Bronchial epithelial cell (primary cell): ENCODE results near the gene BOC. TPM values are rescaled to one million over a fixed set of nuclear protein-coding genes. Genes with fewer than 3 reads are reported as not detected.

Experiments used
- DNase-seq: peaks from one replicate; pipeline ENCODE4 v3.0.0-alpha.2; 2010; ENCODE audit warnings: low read depth
- FAIRE-seq: peaks from 2 replicates; lab custom pipeline; 2011; peaks lifted over from hg19 to GRCh38; lab: Jason Lieb, UNC
- H3K27me3 ChIP-seq: 2 replicates; pipeline ENCODE4 v1.5.1; 2011; ENCODE audit warnings: low read length; ENCODE audit not compliant: control insufficient read depth, insufficient read depth
- H3K36me3 ChIP-seq: 2 replicates; pipeline ENCODE4 v1.5.1; 2011; ENCODE audit warnings: low read length; ENCODE audit not compliant: control insufficient read depth, insufficient read depth
- H3K4me3 ChIP-seq: 2 replicates; pipeline ENCODE4 v1.5.1; 2011; ENCODE audit warnings: mild to moderate bottlenecking, low read depth, low read length, control low read depth
- total RNA-seq: library from RNA; depleted of rRNA; stranded (reverse); fragments of >200 nt; gene quantifications from 2 replicates; pipeline ENCODE4 v1.2.1, GENCODE V29; 2014
- TF ChIP-seq, protein P1 (sequence below): IDR thresholded peaks from 2 replicates; pipeline ENCODE4 v1.5.1; 2011; ENCODE audit warnings: mild to moderate bottlenecking, moderate library complexity, low read length, control low read depth, inconsistent platforms; ENCODE audit not compliant: insufficient read depth, severe bottlenecking

The BOC gene
- total RNA-seq, 1 donor from 2014 or later = 1.3 TPM

DNA sequence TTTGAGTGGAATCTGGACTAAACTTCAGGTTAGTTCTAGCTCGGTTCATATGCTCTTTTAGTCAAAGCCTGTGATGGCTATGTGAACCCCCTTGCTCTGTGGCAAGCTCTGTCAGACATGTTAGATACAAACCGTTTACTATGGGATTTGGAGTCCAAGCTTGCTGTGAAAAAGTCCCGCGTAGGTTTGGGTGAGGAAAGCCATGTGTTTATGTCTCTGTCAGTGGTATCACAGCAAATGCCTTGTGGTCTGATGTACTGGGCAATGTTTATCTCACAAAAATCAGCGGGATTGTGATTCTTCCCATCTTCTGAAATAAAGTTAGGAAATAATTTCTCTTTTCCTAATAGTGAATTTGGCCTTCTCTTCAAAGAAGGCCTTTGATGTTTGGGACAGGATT is 5.0 kb downstream of the BOC start:
- FAIRE-seq (no peak), DNase-seq (no peak)
- TF ChIP-seq, protein P1, sequence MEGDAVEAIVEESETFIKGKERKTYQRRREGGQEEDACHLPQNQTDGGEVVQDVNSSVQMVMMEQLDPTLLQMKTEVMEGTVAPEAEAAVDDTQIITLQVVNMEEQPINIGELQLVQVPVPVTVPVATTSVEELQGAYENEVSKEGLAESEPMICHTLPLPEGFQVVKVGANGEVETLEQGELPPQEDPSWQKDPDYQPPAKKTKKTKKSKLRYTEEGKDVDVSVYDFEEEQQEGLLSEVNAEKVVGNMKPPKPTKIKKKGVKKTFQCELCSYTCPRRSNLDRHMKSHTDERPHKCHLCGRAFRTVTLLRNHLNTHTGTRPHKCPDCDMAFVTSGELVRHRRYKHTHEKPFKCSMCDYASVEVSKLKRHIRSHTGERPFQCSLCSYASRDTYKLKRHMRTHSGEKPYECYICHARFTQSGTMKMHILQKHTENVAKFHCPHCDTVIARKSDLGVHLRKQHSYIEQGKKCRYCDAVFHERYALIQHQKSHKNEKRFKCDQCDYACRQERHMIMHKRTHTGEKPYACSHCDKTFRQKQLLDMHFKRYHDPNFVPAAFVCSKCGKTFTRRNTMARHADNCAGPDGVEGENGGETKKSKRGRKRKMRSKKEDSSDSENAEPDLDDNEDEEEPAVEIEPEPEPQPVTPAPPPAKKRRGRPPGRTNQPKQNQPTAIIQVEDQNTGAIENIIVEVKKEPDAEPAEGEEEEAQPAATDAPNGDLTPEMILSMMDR = no peak
- peaks cover 2% of the 10 kb centered on the region for H3K27me3 ChIP-seq
- no peaks in the 10 kb centered on the region for H3K36me3 ChIP-seq
- no peak overlapping the region for H3K4me3 ChIP-seq

DNA sequence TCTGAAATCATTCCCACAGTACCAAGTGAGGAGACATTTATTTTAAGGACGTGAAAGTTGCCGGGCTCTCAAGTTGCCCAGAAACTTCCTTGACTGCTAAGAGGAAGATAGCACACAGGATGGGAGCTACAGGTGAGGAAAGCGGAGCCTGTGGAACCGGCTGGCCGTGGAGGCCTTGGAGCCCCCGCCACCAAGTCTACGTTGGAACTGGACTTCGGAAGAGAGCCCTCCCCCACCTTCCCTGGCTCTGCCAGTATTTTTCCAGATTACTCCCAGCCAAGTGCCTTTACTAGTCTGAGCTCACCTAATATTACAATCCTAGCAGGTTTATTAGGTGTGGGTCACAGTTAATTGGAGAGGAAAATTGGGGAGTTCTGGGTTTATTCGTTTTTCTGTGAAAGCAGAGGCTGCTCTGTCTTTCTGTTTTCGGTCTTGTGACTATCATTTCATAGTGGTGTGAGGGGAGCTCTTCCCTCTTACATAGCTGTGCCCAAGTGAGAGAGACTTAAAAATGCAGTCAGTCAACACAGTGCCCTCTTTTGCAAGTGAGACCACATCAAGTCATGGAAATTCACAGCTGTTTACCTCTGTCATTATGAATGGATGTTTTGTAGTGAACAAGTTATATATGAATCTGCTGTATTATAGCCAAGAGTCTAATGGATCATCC is 6.8 kb downstream of the BOC start:
- H3K27me3 ChIP-seq = no peaks in the 10 kb centered on the region
- TF ChIP-seq, protein P1 = no peak
- DNase-seq (no peak), FAIRE-seq (no peak)
- H3K4me3 ChIP-seq = no peak overlapping the region
- no peaks in the 10 kb centered on the region for H3K36me3 ChIP-seq

DNA sequence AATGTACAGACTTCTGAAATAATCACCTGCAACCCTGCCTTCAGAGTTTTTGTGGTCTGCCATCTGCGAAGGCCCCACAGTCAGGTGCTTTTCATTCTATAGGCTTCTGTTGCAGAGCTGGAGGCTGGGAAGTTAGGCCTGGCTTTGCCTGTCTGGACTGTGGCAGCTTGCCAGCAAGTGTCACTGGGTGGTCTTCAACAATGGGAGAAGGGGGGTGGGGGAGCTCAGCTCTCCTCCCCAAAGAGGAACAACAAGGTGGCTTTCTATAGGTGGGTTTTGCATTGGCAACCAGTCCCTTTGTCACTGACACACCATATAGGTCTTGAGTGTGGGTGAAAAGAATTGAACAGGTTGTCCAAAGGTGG is 7.3 kb downstream of the BOC start:
- FAIRE-seq = no peak
- TF ChIP-seq, protein P1 = no peak
- Histone ChIP-seq H3K27me3 (no peaks in the 10 kb centered on the region), H3K36me3 (no peaks in the 10 kb centered on the region), H3K4me3 (no peak overlapping the region)
- DNase-seq = no peak

DNA sequence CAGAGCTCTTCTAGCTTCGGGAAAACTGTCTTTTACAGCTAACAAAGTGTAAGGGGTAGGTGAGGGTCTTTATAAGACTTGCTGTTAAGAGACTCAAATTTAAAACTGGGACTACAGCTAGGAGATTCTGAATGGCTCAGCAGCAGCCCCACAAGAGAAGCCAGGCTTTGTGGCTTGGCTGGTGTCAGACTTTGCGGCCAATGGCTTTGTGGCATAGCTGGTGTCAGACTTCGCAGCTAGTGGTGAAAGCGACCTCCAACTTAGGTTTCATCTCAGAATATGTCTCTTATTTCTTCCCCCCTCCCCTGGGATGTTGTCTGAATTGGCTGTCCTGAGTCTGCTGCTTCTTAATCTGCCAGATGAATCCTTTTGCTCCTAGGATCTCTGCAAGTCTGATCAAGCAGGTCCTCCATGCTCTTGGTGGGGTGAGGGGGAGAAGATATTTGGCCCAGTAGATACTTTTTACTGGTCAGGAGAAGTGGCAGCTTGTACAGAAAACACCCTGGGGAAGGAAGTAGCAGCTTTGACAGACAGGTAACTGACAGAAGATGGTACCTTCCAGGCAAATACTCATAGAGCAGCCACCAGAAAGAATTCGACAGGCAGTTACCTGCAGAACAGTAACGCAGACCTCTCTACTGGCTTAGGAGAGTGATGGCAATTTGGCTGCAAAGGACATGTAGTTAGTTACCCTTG is 8.4 kb downstream of the BOC start:
- TF ChIP-seq, protein P1 = no peak
- DNase-seq = no peak
- H3K27me3 ChIP-seq = no peaks in the 10 kb centered on the region
- no peaks in the 10 kb centered on the region for H3K36me3 ChIP-seq
- H3K4me3 ChIP-seq = no peak overlapping the region
- FAIRE-seq = no peak

DNA sequence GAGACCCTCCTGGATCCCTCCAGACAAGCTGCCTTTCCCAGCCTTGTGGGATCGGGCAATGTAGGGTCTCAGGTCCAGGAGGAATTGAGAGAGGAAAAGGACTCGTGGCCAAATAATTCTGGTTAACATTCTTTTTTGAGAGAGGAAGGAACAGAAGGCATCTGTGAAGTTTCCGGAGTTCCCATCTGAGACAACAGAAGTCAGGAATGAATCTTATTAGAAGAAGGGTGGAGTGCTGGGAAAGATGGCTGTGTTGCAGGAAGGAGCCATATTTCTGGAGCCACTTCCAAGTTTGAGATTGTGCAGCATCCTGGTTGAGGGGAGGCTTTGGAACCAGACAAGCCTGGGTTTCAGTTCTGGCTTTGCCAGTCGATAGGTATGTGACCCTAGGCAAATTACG is 9.4 kb downstream of the BOC start:
- Histone ChIP-seq H3K36me3 (no peaks in the 10 kb centered on the region), H3K27me3 (no peaks in the 10 kb centered on the region), H3K4me3 (no peak overlapping the region)
- no peak for DNase-seq
- FAIRE-seq = no peak
- TF ChIP-seq, protein P1 = no peak
